ENCODE measurements around the gene APEX1.

The APEX1 gene

GRCh38 chr14:20454516-20455354 lies at the start of gene APEX1, which contains the start of gene OSGEP:
Gene APEX1, plus strand, starts transcription at chr14:20455226. Its CDS starts 420 bp downstream, at chr14:20455646.
Gene OSGEP, minus strand, starts transcription at chr14:20454812. Its CDS starts 129 bp downstream, at chr14:20454683.
- peak; percentile 98 to 99 for DNase-seq

- no peak for DNase-seq
These were observed 45.8 kb upstream of the APEX1 start for GRCh38 chr14:20409226-20409625.

- peak in 1 of 2 donors; percentile 55 for DNase-seq
These were observed 42.6 kb upstream of the APEX1 start for GRCh38 chr14:20412411-20412810.

- DNase-seq, result peak; percentile 66
These were observed 41.9 kb upstream of the APEX1 start, which contains the start of gene TEP1 for GRCh38 chr14:20412876-20413743. Gene TEP1, minus strand, starts transcription at chr14:20413501. Its CDS starts 5,062 bp downstream, at chr14:20408439.

- peak in 1 of 2 donors; percentile 43 for DNase-seq
These were observed 41.3 kb upstream of the APEX1 start for GRCh38 chr14:20413744-20414082.

- peak; percentile 43 to 71 for DNase-seq
These were observed 39.2 kb upstream of the APEX1 start for GRCh38 chr14:20415782-20416206.

GRCh38 chr14:20416223-20416622 lies 38.8 kb upstream of the APEX1 start:
- no peak for DNase-seq

- no peak for DNase-seq
These were observed 37.5 kb upstream of the APEX1 start for GRCh38 chr14:20417250-20418186.

- no peak for DNase-seq
These were observed 36.5 kb upstream of the APEX1 start for GRCh38 chr14:20418501-20418909.

GRCh38 chr14:20419419-20419818 lies 35.6 kb upstream of the APEX1 start:
- DNase-seq, result no peak

- DNase-seq, result no peak
These were observed 33.8 kb upstream of the APEX1 start for GRCh38 chr14:20421267-20421666.

GRCh38 chr14:20422886-20423285 lies 32.1 kb upstream of the APEX1 start:
- DNase-seq, result no peak

- DNase-seq, result no peak
These were observed 30.2 kb upstream of the APEX1 start for GRCh38 chr14:20424851-20425250.

GRCh38 chr14:20427231-20428009 lies 27.6 kb upstream of the APEX1 start:
- no peak for DNase-seq

GRCh38 chr14:20428010-20428365 lies 27.0 kb upstream of the APEX1 start:
- DNase-seq, result no peak

GRCh38 chr14:20428802-20429201 lies 26.2 kb upstream of the APEX1 start:
- DNase-seq, result no peak

GRCh38 chr14:20429801-20430669 lies 25.0 kb upstream of the APEX1 start:
- DNase-seq, result no peak

- no peak for DNase-seq
These were observed 20.1 kb upstream of the APEX1 start for GRCh38 chr14:20434701-20435581.

GRCh38 chr14:20435582-20436362 lies 19.3 kb upstream of the APEX1 start, which contains the start of gene KLHL33:
Gene KLHL33, minus strand, starts transcription at chr14:20436166. Its CDS starts 355 bp downstream, at chr14:20435811.
- no peak for DNase-seq
